NCI-H345 treated with DMSO at 0.1 percent for 48 hours (cell line): ENCODE measurements around the gene CNKSR3.
"Not testable (repeated sequence)": the region's sequence is repeated elsewhere in the genome, so short reads cannot be mapped to it uniquely, and the experiment has no call there.

Experiments
- DNase-seq: peaks from one replicate; lab custom pipeline; 2025; ENCODE audit not compliant: unreplicated experiment; lab: John Stamatoyannopoulos, UW

Gene CNKSR3

DNA sequence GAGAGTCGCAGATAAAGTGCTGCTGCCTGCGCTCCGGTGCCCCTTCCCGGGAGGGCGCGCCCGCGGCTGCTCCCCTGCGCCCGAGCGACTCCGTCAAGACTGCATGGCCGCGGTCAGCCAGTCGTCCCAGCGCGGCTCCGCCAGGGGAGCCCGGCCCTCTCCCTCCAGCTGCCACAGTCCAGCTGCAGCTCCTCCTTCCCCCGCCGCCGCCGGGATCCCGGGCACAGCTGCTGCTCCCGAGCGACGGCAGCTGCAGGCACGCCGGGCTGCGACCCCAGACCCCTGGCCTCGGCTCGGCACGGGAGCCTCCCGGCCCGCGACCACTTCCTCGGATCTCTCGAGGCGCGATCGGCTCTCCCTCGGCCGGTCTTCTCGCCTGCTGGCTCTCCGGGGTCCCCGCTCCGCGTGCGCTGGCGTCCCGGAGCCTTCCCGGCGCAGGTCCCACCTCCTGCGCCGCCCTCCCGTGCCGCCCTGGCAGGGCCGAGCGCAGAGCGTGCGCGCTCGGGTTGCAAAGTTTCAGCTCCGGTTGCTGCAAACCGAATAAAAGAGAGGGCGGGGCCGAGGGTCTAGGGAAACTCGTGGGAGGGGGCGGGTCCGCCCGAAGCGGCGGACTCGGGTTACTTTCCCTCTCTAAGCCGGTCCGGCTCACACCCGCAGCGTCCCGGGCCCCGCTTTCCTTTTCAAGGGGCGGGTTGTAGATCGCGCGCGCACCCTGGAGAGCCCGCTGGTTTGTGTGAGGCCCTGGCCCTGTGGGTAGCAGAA lies at the start of gene CNKSR3:
Gene CNKSR3 (minus strand): TSS at position 542 of the 762 bp plus-strand sequence. CDS start 571 bp downstream, outside the sequence.
- DNase-seq: peak; percentile 90

GRCh38 chr6:154558984-154559383 lies 48.5 kb upstream of the CNKSR3 start:
- DNase-seq: no peak

DNA sequence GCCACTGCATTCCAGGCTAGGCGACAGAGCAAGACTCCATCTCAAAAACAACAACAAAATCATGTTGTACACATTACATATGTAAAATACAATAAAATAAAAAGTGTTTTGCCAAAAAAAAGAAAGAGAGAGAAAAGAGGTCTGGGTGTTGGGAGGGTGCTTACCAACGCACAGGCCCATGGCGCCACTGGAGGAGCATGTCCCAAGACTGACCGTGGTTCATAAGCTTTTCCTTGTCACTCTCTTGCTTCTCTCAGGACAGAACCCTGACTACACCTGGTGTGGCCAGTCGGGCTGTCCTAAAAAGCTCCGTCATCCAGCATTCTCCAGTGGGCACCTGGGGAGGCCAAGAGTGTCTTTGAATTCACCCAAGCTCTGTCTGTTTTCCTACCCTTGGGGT lies 48.0 kb upstream of the CNKSR3 start:
- no peak for DNase-seq

DNA sequence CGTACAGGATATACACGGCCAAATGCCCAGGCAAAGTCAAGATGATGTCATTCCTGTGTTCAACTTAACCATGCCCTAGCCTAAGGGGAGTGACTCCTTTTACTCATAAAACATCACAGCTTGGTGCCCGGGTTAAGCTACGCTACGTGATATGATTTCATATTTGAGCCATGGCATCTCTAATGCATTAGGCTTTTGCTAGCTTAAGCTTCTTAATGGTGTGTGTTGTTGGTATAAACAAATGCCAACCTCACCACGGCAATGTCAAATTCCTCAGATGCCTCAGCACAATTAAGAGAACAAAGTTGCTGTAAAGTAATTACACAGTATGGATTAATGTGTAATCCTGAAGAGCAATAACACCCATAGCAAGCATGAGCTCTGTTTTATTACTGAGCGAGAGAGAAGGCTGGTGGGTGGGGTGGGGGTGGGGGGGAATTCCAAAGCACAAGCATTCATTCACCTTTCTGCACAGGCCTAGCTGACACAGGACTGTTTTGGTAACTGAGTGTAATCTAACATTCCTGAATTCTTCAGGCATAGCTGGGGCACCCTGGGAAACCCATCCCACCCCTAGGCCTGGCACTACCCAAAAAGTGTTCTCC lies 44.7 kb upstream of the CNKSR3 start:
- no peak for DNase-seq

DNA sequence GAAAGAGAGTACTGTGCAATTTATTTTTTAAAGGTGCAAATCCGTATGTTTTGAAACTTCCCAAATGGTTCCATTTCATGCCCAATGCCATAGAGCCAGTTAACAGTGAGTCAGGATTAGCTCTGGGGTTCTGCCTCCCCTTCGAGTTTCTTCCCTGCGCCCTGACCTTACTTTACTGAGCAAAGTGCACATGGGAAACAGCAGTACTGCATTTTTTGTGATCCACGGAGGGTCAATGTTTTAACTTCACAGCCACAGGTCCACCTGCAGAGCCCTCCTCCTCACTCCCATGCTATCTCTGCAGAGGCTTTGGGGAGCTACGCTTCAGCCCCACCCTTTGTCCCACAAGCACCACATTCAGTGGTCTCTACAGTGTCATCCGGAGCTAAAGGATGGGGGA lies 44.0 kb upstream of the CNKSR3 start:
- no peak for DNase-seq

DNA sequence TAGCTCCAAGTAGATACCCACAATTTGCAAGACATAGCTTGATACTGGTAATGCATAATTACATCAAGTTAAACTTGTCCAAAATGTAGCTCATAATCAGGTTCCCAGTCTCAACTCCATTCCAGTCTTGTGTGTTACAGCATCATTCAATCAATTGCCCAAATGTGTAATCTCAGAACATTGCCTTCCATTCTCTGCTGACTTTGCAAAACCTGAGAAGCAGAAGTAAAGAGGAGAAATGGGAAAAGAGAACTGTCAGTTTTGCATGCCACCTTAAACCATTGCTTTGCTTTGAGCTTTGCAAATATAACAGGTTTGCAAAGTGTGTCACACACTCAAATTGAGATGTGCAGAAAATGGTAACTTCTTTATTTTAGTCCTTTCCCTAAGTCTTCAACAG lies 40.3 kb upstream of the CNKSR3 start:
- DNase-seq: no peak

- DNase-seq: no peak
These were observed 38.7 kb upstream of the CNKSR3 start for GRCh38 chr6:154549179-154549578.

GRCh38 chr6:154548130-154548830 lies 37.8 kb upstream of the CNKSR3 start:
- peak; percentile 55 for DNase-seq

- DNase-seq: no peak
These were observed 33.1 kb upstream of the CNKSR3 start for GRCh38 chr6:154543628-154544027.

DNA sequence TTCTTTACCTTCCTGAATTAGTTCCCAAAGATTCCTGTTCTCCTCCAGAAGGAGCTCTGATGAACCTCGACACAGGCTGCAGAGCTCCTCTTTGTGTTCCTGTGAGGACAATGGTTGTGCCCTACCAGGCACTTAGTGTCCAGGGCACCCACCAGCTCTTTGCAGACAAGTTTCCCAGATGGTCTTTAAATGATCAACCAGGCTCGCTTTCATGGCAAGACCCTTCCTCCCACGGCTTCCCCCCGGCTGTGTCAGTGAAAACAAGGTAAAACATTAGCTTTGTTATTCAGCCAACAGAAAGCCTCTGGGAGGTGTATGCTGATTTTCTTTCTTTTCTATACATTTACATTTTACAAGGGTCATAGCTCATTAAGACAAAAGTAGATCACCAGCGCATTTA lies 32.3 kb upstream of the CNKSR3 start:
- DNase-seq: no peak

DNA sequence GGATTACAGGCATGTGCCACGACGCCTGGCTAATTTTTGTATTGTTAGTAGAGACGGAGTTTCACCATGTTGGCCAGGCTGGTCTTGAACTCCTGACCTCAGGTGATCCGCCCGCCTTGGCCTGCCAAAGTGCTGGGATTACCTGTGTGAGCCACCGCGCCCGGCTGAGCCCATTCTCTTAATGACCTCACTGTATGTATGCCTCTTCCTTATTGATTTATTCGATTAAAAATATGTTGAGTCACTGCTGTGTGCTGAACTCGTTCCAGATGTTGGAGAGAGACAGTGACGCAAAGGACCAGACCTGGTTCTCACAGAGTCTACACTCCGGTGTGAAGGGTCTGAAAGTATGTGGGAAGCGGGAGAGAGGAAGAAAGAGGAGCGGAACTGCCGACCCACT lies 31.4 kb upstream of the CNKSR3 start:
- not testable (repeated sequence) for DNase-seq

DNA sequence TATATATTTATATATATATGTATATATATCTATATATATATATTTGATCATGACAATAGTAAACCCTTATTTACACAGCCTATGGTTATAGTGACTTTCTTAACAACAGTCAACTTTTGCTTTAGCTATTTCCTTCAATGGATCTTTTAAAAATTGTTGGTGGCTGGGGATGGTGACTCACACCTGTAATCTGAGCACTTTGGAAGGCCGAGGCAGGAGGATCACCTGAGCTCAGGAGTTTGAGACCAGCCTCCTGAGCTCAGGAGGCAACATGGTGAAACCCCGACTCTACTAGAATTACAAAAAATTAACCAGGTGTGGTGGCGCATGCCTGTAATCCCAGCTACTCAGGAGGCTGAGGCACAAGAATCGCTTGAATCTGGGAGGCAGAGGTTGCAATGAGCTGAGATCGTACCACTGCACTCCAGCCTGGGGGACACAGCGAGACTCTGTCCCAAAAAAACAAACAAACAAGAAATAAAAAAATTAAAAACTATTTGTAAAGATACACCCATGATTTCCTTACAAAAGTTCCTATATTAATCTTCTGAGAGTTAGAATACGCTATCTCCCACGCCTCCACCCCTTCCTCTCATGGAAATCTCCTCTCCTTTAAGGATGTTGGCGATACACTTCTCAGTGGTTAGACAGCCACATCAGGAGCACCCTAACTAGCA lies 29.2 kb upstream of the CNKSR3 start:
- no peak for DNase-seq

DNA sequence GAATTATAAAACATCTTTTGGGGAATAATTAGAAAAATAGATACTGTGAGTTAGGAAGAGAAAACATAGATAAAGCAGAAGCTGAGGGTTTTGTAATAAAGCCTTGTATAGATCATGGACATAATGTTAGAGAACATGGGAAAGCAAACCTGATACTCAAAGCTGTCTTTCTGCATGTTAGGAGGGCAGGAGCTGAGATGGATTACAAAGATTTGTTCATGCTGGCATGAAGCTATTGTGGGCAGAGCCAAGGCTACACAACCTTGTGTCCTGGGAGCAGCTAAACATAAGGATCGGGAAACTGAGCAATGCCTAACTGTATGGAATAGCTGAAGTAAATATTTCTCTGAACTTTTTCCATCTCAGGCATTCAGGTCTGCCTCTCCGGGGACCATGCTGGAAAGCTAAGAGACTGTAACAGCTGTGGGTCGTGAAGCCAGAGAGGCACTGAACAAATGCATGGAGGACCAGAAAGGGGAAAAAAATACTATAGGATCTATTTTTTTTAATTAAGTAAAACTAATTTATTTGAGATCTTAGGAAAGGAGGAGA lies 28.2 kb upstream of the CNKSR3 start:
- DNase-seq: no peak

DNA sequence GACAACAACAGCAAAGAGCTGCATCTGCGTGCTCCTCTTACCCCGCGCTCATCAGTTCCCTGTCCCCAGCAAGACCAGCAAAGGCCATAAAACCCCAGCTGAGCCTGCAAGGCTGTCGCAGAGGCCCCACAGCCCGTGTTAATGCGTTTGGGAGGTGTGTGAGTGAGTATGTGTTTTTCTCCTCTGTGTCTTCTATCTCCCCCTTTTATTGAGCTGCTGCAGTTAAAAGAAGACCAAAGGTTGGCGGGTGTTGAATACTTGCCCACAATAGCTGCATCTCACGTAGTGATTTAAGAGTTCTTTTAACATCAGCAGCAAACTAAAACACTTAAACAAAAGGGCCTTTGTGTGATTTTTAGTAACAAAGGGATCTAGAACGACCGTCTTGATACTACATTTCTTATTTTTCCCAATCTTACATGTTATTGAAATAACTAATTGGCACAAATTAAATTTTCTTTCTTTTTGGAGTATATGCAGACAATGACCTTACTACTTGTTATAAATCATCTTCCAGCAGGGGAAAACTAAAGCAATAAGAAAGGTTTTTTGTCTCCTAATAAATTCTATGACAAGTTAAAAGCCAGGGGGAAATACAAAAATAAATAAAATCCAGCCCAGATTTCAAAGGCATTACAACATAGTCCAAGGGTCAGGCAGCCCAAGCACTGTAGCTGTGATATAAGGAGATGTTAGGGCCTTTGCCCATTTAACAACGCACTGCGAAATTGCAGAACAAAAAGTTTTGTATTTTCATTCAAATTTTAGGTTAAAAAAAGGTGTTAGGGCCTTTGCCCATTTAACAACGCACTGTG lies 27.2 kb upstream of the CNKSR3 start:
- DNase-seq: no peak

DNA sequence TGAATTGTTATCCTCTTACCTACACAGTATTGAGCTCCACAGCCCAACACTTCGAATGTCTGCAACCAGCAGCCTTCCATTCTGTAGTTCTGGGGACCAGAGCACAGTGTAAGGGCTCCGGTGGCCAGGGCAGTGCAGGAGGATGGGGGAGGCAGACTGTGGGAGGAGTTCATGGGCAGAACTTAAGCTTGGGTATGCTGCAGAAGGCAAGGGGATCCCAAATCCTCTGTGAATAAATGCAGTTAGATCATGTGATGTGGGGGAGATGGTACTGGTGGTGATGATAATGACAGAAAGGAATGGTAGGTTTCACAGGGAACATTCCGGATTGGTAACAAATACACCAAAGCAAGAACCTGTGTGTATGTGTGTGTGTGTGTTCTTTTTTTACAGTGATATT lies 26.5 kb upstream of the CNKSR3 start:
- no peak for DNase-seq

DNA sequence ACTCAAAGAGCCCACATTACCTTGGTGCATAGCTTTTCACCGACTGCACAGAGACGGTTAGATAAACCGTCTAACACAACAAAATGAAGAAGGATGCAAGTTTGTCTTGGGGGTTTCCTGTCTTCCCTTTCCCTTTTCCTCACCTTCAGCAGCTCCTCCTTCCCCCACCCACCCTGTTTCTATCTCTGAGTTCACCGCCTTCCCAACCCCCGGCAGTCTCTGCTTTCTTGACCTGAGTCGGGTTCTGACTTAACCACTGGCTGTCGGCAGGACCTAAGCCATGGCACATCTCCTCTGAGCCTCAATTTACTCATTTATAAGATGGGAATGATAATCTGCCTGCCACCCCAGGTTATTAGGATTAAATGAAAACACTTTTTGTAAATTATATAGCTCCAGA lies 25.8 kb upstream of the CNKSR3 start:
- DNase-seq: no peak

DNA sequence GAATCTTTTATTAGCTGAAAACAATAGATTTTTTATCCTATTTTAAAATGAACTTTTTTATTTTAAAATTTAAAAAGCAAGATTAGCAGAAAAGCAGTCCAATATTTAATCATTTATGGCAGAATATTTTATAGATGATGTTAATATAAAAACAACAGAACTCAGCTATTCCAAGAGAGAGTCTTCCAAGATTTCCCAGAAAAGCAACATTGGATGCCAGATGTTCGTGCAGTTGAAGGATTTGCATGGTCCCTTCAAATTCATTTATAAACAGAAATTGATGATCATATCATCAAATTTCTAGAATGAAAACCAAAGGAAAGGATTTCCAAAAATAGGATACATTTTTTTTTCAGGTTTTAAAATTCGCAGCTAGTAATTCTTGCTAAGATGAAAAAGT lies 25.4 kb upstream of the CNKSR3 start:
- no peak for DNase-seq

DNA sequence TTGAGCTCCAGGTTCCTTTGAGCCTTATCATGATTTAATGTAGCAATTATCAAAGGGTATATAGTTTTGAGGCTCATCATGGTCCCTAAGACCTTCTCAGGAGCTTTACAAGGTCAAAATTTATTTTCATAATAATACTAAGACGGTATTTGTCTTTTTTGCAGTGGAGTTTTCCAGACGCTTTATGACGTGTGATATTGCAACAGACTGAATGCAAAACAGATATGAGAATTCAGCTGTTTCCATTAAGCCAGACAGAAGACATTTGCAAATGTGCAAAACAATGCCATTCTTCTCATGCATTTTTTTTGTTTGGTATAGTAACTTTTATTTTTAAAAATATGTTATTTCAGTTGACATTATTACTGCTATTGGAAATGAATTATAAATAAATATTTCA lies 24.7 kb upstream of the CNKSR3 start:
- no peak for DNase-seq

- DNase-seq: no peak
These were observed 24.0 kb upstream of the CNKSR3 start for GRCh38 chr6:154534531-154534930.

DNA sequence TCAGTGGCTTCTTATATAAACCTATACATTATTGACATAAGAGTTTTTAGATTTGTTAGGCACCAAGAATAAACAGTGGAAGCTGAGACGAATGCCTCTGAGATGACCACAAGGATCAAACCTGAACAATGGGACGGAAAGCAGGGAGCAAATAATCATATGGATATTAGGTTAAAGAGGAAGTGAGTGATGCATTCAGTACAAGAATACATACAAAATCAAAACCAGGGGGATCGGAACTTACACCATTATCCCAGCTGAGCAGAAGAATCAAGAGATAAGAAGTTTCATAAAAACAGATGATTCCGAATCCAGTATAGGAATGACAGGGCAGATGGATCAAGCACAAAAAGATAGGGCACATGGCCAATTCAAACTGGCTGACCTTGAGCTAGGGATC lies 21.9 kb upstream of the CNKSR3 start:
- DNase-seq: no peak

DNA sequence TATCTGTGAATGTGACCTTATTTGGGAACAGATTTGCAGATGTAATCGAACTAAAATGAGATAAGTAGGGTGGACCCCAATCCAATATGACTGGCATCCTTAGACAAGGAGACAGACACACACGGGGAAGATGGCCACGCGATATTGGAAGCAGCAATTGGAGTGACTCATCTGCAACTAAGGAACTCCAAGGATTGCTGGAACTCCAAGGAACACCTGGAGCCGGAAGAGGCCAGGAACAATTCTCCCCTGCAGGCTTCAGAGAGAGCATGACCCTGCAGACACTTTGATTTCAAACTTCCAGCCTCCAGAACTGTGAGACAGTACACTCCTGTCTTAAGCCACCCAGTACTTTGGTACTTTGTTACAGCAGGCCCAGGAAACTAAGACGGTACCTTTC lies 19.5 kb upstream of the CNKSR3 start:
- DNase-seq: no peak
